22Rv1 (cell line): ENCODE results near the gene MRPS10.

ENCODE experiments used
- H3K27ac ChIP-seq: fragments of 450-650 bp; 2 replicates; pipeline ENCODE4 v1.5.1; 2017
- CTCF ChIP-seq: fragments of 450-650 bp; IDR thresholded peaks from 2 replicates; pipeline ENCODE4 v1.5.1; 2017; ENCODE audit warnings: mild to moderate bottlenecking
- ZFX ChIP-seq: fragments of 450-650 bp; IDR thresholded peaks from 2 replicates; pipeline ENCODE4 v1.6.1; 2017; ENCODE audit warnings: antibody characterized with exemption, borderline replicate concordance

Gene MRPS10

GRCh38 chr6:42229506-42230119 is 12.0 kb upstream of the MRPS10 start:
- H3K27ac ChIP-seq, result no peak overlapping the region
- TF ChIP-seq CTCF (no peak), ZFX (no peak)

- peak overlapping the region; percentile 74; the same call in 1 of the 2 replicates for H3K27ac ChIP-seq
- TF ChIP-seq CTCF, result no peak
- TF ChIP-seq ZFX, result no peak
These were observed 10.6 kb upstream of the MRPS10 start for GRCh38 chr6:42228305-42228704.

GRCh38 chr6:42227173-42227850 is 9.7 kb upstream of the MRPS10 start:
- no peak for TF ChIP-seq ZFX
- TF ChIP-seq CTCF, result no peak
- peak overlapping the region; percentile 74 for H3K27ac ChIP-seq

GRCh38 chr6:42226645-42227143 is 9.0 kb upstream of the MRPS10 start:
- peak overlapping the region; percentile 74 for H3K27ac ChIP-seq
- no peak for TF ChIP-seq CTCF
- TF ChIP-seq ZFX, result no peak

- peak overlapping the region; percentile 74 for H3K27ac ChIP-seq
- TF ChIP-seq ZFX (no peak), CTCF (no peak)
These were observed 8.5 kb upstream of the MRPS10 start for GRCh38 chr6:42226161-42226611.

- peak overlapping the region; percentile 74 for H3K27ac ChIP-seq
- TF ChIP-seq CTCF, result no peak
These were observed 7.8 kb upstream of the MRPS10 start for GRCh38 chr6:42225419-42225818.

GRCh38 chr6:42225029-42225339 is 7.3 kb upstream of the MRPS10 start:
- H3K27ac ChIP-seq, result peak overlapping the region; percentile 12; the same call in 1 of the 2 replicates
- TF ChIP-seq ZFX, result no peak
- no peak for TF ChIP-seq CTCF
